B cell (primary cell): Measurements from ENCODE around the gene PRPS1L1.

Experiments
- EZH2 ChIP-seq: IDR thresholded peaks from 2 replicates; pipeline ENCODE4 v1.6.1; 2012; ENCODE audit warnings: borderline replicate concordance, low read depth, mild to moderate bottlenecking, moderate library complexity, low read length; ENCODE audit not compliant: insufficient read depth, poor library complexity, severe bottlenecking
- TF ChIP-seq, protein P1 (sequence below): fragments of 200-600 bp; IDR thresholded peaks from one replicate; pipeline ENCODE4 v1.8.0; 2022; ENCODE audit warnings: antibody characterized with exemption, mild to moderate bottlenecking

GRCh38 chr7:18040196-18040595 is 12.6 kb upstream of the PRPS1L1 start:
- TF ChIP-seq, protein P1, sequence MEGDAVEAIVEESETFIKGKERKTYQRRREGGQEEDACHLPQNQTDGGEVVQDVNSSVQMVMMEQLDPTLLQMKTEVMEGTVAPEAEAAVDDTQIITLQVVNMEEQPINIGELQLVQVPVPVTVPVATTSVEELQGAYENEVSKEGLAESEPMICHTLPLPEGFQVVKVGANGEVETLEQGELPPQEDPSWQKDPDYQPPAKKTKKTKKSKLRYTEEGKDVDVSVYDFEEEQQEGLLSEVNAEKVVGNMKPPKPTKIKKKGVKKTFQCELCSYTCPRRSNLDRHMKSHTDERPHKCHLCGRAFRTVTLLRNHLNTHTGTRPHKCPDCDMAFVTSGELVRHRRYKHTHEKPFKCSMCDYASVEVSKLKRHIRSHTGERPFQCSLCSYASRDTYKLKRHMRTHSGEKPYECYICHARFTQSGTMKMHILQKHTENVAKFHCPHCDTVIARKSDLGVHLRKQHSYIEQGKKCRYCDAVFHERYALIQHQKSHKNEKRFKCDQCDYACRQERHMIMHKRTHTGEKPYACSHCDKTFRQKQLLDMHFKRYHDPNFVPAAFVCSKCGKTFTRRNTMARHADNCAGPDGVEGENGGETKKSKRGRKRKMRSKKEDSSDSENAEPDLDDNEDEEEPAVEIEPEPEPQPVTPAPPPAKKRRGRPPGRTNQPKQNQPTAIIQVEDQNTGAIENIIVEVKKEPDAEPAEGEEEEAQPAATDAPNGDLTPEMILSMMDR: no peak
- TF ChIP-seq EZH2: no peak
